Endometrium (tissue), 2 donors: Measurements from ENCODE around the gene CNTNAP5.
A peak's percentile ranks its signal among the peaks of the same experiment; 100 is the strongest.

ENCODE experiments used
- FAIRE-seq: peaks from 2 replicates; lab custom pipeline; 2012; peaks lifted over from hg19 to GRCh38; lab: Jason Lieb, UNC
- donor health status: control.
- donor health status: control.

Gene CNTNAP5

GRCh38 chr2:124267794-124268193, 242.7 kb downstream of the CNTNAP5 start:
- FAIRE-seq, result no peak

GRCh38 chr2:124269348-124269747, 244.3 kb downstream of the CNTNAP5 start:
- FAIRE-seq, result no peak

- no peak for FAIRE-seq
These were observed 247.3 kb downstream of the CNTNAP5 start for GRCh38 chr2:124272261-124272841.

GRCh38 chr2:124281541-124281940, 256.5 kb downstream of the CNTNAP5 start:
- no peak for FAIRE-seq

GRCh38 chr2:124283096-124283495, 258.0 kb downstream of the CNTNAP5 start:
- no peak for FAIRE-seq

GRCh38 chr2:124286089-124286783, 261.1 kb downstream of the CNTNAP5 start:
- FAIRE-seq, result no peak

- no peak for FAIRE-seq
These were observed 264.0 kb downstream of the CNTNAP5 start for GRCh38 chr2:124289060-124289459.

GRCh38 chr2:124289615-124290014, 264.5 kb downstream of the CNTNAP5 start:
- FAIRE-seq, result no peak

- no peak for FAIRE-seq
These were observed 271.4 kb downstream of the CNTNAP5 start for GRCh38 chr2:124296470-124296869.

- no peak for FAIRE-seq
These were observed 276.8 kb downstream of the CNTNAP5 start for GRCh38 chr2:124301915-124302314.

GRCh38 chr2:124308319-124309062, 283.4 kb downstream of the CNTNAP5 start:
- peak; percentile 93 for FAIRE-seq

GRCh38 chr2:124309563-124310138, 284.6 kb downstream of the CNTNAP5 start:
- FAIRE-seq, result no peak

GRCh38 chr2:124310671-124311070, 285.6 kb downstream of the CNTNAP5 start:
- FAIRE-seq, result no peak

GRCh38 chr2:124314084-124314483, 289.0 kb downstream of the CNTNAP5 start:
- no peak for FAIRE-seq

- FAIRE-seq, result no peak
These were observed 290.3 kb downstream of the CNTNAP5 start for GRCh38 chr2:124315221-124315880.

GRCh38 chr2:124316133-124316532, 291.0 kb downstream of the CNTNAP5 start:
- no peak for FAIRE-seq

- peak; percentile 76 for FAIRE-seq
These were observed 292.0 kb downstream of the CNTNAP5 start for GRCh38 chr2:124316881-124317605.

- FAIRE-seq, result no peak
These were observed 292.5 kb downstream of the CNTNAP5 start for GRCh38 chr2:124317628-124318027.

GRCh38 chr2:124318913-124319312, 293.8 kb downstream of the CNTNAP5 start:
- no peak for FAIRE-seq

- FAIRE-seq, result no peak
These were observed 294.5 kb downstream of the CNTNAP5 start for GRCh38 chr2:124319577-124319976.

GRCh38 chr2:124320051-124320688, 295.1 kb downstream of the CNTNAP5 start:
- FAIRE-seq, result no peak
